GM12878 (cell line): ENCODE data around the gene CHRNE. TPM values are rescaled to one million over a fixed set of nuclear protein-coding genes. Genes with fewer than 3 reads are reported as not detected.

Experiments
- ATAC-seq: fragments of 200-7000 bp; cut with Tn5 transposase; 3 replicates; pipeline ENCODE4 v1.9.1; 2020; ENCODE audit warnings: mild to moderate bottlenecking, moderate library complexity
- BruUV-seq: library from RNA; stranded (reverse); fragments of 400-500 nt; replicated peaks from 2 replicates; lab custom pipeline; 2021; lab: Mats Ljungman, UMichigan
- CTCF ChIA-PET: fragments of 300-600 bp; sonication (Branson Sonifier 250); formaldehyde crosslinking; extraction: SDS; loops from one replicate; lab custom pipeline; 2021; ENCODE audit warnings: inconsistent platforms; lab: Yijun Ruan, JAX
- POLR2A ChIA-PET: fragments of 350-600 bp; formaldehyde crosslinking; extraction: SDS; loops from one replicate; lab custom pipeline; 2021; ENCODE audit warnings: inconsistent platforms; lab: Charles Lee
- RAD21 ChIA-PET: fragments of 300-600 bp; sonication (Branson Sonifier 250); formaldehyde crosslinking; loops from one replicate; lab custom pipeline; 2023; ENCODE audit warnings: antibody characterized with exemption; ENCODE audit not compliant: unreplicated experiment; lab: Charles Lee
- SMC1A ChIA-PET: fragments of 300-600 bp; sonication (Branson Sonifier 250); formaldehyde crosslinking; loops from one replicate; lab custom pipeline; 2023; ENCODE audit not compliant: unreplicated experiment, uncharacterized antibody; lab: Charles Lee
- DNase-seq: peaks from one replicate; pipeline ENCODE4 v3.0.0-alpha.2; 2011; ENCODE audit warnings: low read depth, low spot score
- FAIRE-seq: peaks from 3 replicates; lab custom pipeline; 2011; peaks lifted over from hg19 to GRCh38; lab: Jason Lieb, UNC
- H2AFZ ChIP-seq: 2 replicates; pipeline ENCODE4 v1.6.0; 2011; ENCODE audit warnings: low read depth, low read length, control low read depth; ENCODE audit not compliant: control insufficient read depth
- H3K27ac ChIP-seq: 2 replicates; pipeline ENCODE4 v1.5.1; 2011; ENCODE audit warnings: control low read depth; ENCODE audit not compliant: control insufficient read depth, insufficient read depth
- H3K27me3 ChIP-seq, 2 experiments: replicated peaks in 1 of 2; 2 replicates each; pipeline versions ENCODE4 v1.6.0 to v1.6.1; 2011; ENCODE audit warnings: low read length in 1 of 2; ENCODE audit not compliant: control insufficient read depth in 2 of 2, insufficient read depth in 2 of 2
- H3K36me3 ChIP-seq, 2 experiments: 2 replicates each; pipeline ENCODE4 v1.5.1; 2011; ENCODE audit warnings: low read length in 1 of 2; ENCODE audit not compliant: control insufficient read depth in 2 of 2, insufficient read depth in 2 of 2
- H3K4me1 ChIP-seq: 2 replicates; pipeline ENCODE4 v1.6.1; 2011; ENCODE audit warnings: mild to moderate bottlenecking, low read length, moderate library complexity, mixed read lengths; ENCODE audit not compliant: control insufficient read depth, insufficient read depth
- H3K4me2 ChIP-seq: 2 replicates; pipeline ENCODE4 v1.6.0; 2011; ENCODE audit warnings: control low read depth; ENCODE audit not compliant: control insufficient read depth, insufficient read depth
- H3K4me3 ChIP-seq: fragments of 200-600 bp; sonication (generic); 2 replicates; pipeline ENCODE4 v1.5.1; 2016
- H3K79me2 ChIP-seq: 2 replicates; pipeline ENCODE4 v1.6.0; 2011; ENCODE audit warnings: low read length; ENCODE audit not compliant: control insufficient read depth, insufficient read depth
- H3K9ac ChIP-seq: 2 replicates; pipeline ENCODE4 v1.8.0; 2011; ENCODE audit warnings: low read length, control low read depth, mixed read lengths; ENCODE audit not compliant: control insufficient read depth, insufficient read depth
- H3K9me3 ChIP-seq: replicated peaks from 3 replicates; pipeline ENCODE4 v1.5.1; 2011; ENCODE audit warnings: mild to moderate bottlenecking, low read length; ENCODE audit not compliant: control insufficient read depth, insufficient read depth
- H4K20me1 ChIP-seq: 2 replicates; pipeline ENCODE4 v1.6.0; 2011; ENCODE audit not compliant: control insufficient read depth, insufficient read depth
- BACH1 ChIP-seq: fragments of 450-650 bp; IDR thresholded peaks from 2 replicates; pipeline ENCODE4 v1.6.1; 2017; ENCODE audit warnings: mild to moderate bottlenecking, borderline replicate concordance
- BHLHE40 ChIP-seq, 2 experiments: fragments of 450-650 bp in 1 of 2; IDR thresholded peaks; 2 replicates each; pipeline ENCODE4 v1.6.1; 2011 to 2017; ENCODE audit warnings: low read depth in 2 of 2, borderline replicate concordance in 1 of 2, improper control_type of control experiment in 1 of 2, low read length in 1 of 2, mild to moderate bottlenecking in 1 of 2
- CREB1 ChIP-seq: IDR thresholded peaks from 2 replicates; pipeline ENCODE4 v1.6.1; 2012; ENCODE audit warnings: low read depth, mild to moderate bottlenecking, inconsistent platforms
- EP300 ChIP-seq, 2 experiments: fragments of 150-350 bp in 1 of 2; IDR thresholded peaks; 2 replicates each; pipeline ENCODE4 v1.6.1; 2011 to 2012; ENCODE audit warnings: low read depth in 2 of 2, low read length in 2 of 2, borderline replicate concordance in 1 of 2, improper control_type of control experiment in 1 of 2, inconsistent platforms in 1 of 2; ENCODE audit not compliant: control insufficient read depth in 1 of 2
- MYB ChIP-seq: fragments of 150-350 bp; IDR thresholded peaks from 2 replicates; pipeline ENCODE4 v1.6.1; 2014; ENCODE audit warnings: mild to moderate bottlenecking, low read depth, low read length, borderline replicate concordance
- WGBS: methylation state at CpG from one replicate; pipeline ENCODE4 v1.1.6; 2016; ENCODE audit warnings: low lambda C conversion rate; ENCODE audit not compliant: insufficient replicate concordance, insufficient coverage; ENCODE audit errors: missing lambda C conversion rate; 5-methylcytosine and 5-hydroxymethylcytosine counted together
- in situ Hi-C: fragments of 300-500 bp; cut with MboI; formaldehyde crosslinking; loops from 9 replicates; pipeline ENCODE4 v1.14.3; 2018; ENCODE audit warnings: mixed read lengths
- intact Hi-C: fragments of 100-400 bp; cut with micrococcal nuclease; formaldehyde crosslinking; loops from one replicate; pipeline ENCODE4 v1.14.2; 2022; ENCODE audit not compliant: unreplicated experiment
- polyA plus RNA-seq, 11 experiments: library from polyadenylated mRNA; depleted of rRNA in 4 of 11; unstranded in 6 of 11; stranded (reverse) in 5 of 11; fragments of >200 nt; fragmentation: Nextera tagmentation in 4 of 11; fragmentation: Illumina TruSeq in 1 of 11; extraction: Ambion mirVana in 4 of 11; extraction: Trizol in 1 of 11; gene quantifications; 1 replicate in 1 of 11; 2 replicates in 10 of 11; pipeline versions ENCODE4 v1.2.1 to v1.2.3, GENCODE V29; 2011 to 2016; ENCODE audit warnings: inconsistent platforms in 2 of 11, missing spikeins in 2 of 11, low read depth in 1 of 11
- total RNA-seq, 4 experiments: library from RNA; depleted of rRNA in 3 of 4; stranded (reverse); fragments of >200 nt in 3 of 4; fragmentation: Illumina TruSeq in 1 of 4; extraction: Trizol in 1 of 4; gene quantifications; 2 replicates each; pipeline versions ENCODE4 v1.2.1 to v1.2.3, GENCODE V29; 2013 to 2021
- TF ChIP-seq, protein P1 (sequence below): IDR thresholded peaks from 2 replicates; pipeline ENCODE4 v1.6.1; 2011; ENCODE audit warnings: borderline replicate concordance, low read depth, mild to moderate bottlenecking, moderate library complexity, low read length; ENCODE audit not compliant: insufficient read depth, poor library complexity, severe bottlenecking
- TF ChIP-seq, protein P2 (sequence below): IDR thresholded peaks from 2 replicates; pipeline ENCODE4 v1.6.1; 2012; ENCODE audit warnings: low read depth, low read length, improper control_type of control experiment
- TF ChIP-seq, protein P3 (sequence below): fragments of 450-650 bp; IDR thresholded peaks from 2 replicates; pipeline ENCODE4 v1.6.1; 2014; ENCODE audit warnings: mild to moderate bottlenecking
- TF ChIP-seq, protein P4 (sequence below): fragments of 450-650 bp; IDR thresholded peaks from 2 replicates; pipeline ENCODE4 v1.6.1; 2017; ENCODE audit warnings: mild to moderate bottlenecking, moderate library complexity
- TF ChIP-seq, protein P5 (sequence below): fragments of 450-650 bp; IDR thresholded peaks from 2 replicates; pipeline ENCODE4 v1.6.1; 2017; ENCODE audit warnings: mild to moderate bottlenecking, moderate library complexity

CHRNE gene
- total and polyA plus RNA-seq, 10 of the 15 experiments (the other 5 are each of a cell fraction or from before 2014, with no cell fraction given) = 0.05 to 0.11 (median 0.08) TPM; not detected in 6

DNA sequence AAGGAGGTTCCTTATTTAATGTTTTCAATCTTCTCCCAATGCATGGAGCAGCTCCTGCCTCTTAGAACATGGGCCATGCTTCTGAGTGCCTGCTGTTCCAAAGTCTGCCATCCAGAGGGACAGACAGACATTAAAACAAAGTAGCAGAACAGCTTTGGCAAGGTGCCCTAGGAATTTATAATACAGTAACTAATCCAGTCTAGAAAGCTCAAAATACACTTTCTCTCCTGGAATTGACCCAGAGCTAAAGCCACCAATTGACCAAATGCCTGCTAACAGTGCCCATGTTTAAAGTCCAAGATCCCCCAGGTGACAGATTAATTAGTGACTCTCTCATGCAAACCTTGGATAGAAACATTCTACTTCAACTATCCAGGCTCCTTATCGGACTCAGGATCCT is 11.1 kb upstream of the CHRNE start:
- no peak overlapping the region for H3K4me2 ChIP-seq
- DNase-seq (no peak), ATAC-seq (no peak), FAIRE-seq (no peak)
- no peak overlapping the region for H3K9ac ChIP-seq
- no peaks in the 10 kb centered on the region for H4K20me1 ChIP-seq
- ChIA-PET RAD21 (interaction anchor here (0.8 to 2.0 kb wide), 3 partner anchors 33 to 147 kb away, joined by 3 to 10 read pairs (median 5); no protein-coding TSS in a partner anchor), SMC1A (interaction anchor here (0.6 kb wide), 1 partner anchor 552 kb away, joined by 3 read pairs; no protein-coding TSS in a partner anchor), POLR2A (interaction anchor here (1.2 to 1.4 kb wide), 2 partner anchors 20 to 25 kb away, joined by 3 to 4 read pairs; partner anchors contain the start of genes RNF167 and SLC25A11), CTCF (interaction anchor here (1.0 to 1.5 kb wide), 3 partner anchors 8 to 149 kb away, joined by 3 to 6 read pairs (median 4); partner anchors contain the start of gene CHRNE)
- WGBS = 11% methylated on average over 1 of the region's 1 CpG
- H3K36me3 ChIP-seq = no peaks in the 10 kb centered on the region
- no peaks in the 10 kb centered on the region for H3K27me3 ChIP-seq
- no peak overlapping the region for H3K4me3 ChIP-seq
- in situ Hi-C loops (no loop called here), intact Hi-C loops (no loop called here)
- H2AFZ ChIP-seq = no peak overlapping the region
- H3K9me3 ChIP-seq = no peaks in the 10 kb centered on the region
- H3K4me1 ChIP-seq = no peaks in the 10 kb centered on the region
- BruUV-seq = no TSS peak
- TF ChIP-seq CREB1 (no peak), BACH1 (no peak), MYB (no peak), EP300 (IDR thresholded peaks at IDR 0.05; ENCODE audit: borderline replicate concordance in 1 of 2, control insufficient read depth in 1 of 2, low read depth in 2 of 2, low read length in 2 of 2) (no peak), BHLHE40 (IDR thresholded peaks at IDR 0.05; ENCODE audit: borderline replicate concordance in 1 of 2, low read depth in 2 of 2, low read length in 1 of 2) (no peak)
- TF ChIP-seq, protein P1, sequence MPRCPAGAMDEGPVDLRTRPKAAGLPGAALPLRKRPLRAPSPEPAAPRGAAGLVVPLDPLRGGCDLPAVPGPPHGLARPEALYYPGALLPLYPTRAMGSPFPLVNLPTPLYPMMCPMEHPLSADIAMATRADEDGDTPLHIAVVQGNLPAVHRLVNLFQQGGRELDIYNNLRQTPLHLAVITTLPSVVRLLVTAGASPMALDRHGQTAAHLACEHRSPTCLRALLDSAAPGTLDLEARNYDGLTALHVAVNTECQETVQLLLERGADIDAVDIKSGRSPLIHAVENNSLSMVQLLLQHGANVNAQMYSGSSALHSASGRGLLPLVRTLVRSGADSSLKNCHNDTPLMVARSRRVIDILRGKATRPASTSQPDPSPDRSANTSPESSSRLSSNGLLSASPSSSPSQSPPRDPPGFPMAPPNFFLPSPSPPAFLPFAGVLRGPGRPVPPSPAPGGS = no peak
- TF ChIP-seq, protein P2, sequence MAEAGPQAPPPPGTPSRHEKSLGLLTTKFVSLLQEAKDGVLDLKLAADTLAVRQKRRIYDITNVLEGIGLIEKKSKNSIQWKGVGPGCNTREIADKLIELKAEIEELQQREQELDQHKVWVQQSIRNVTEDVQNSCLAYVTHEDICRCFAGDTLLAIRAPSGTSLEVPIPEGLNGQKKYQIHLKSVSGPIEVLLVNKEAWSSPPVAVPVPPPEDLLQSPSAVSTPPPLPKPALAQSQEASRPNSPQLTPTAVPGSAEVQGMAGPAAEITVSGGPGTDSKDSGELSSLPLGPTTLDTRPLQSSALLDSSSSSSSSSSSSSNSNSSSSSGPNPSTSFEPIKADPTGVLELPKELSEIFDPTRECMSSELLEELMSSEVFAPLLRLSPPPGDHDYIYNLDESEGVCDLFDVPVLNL = no peak
- TF ChIP-seq, protein P3, sequence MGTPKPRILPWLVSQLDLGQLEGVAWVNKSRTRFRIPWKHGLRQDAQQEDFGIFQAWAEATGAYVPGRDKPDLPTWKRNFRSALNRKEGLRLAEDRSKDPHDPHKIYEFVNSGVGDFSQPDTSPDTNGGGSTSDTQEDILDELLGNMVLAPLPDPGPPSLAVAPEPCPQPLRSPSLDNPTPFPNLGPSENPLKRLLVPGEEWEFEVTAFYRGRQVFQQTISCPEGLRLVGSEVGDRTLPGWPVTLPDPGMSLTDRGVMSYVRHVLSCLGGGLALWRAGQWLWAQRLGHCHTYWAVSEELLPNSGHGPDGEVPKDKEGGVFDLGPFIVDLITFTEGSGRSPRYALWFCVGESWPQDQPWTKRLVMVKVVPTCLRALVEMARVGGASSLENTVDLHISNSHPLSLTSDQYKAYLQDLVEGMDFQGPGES = no peak
- TF ChIP-seq, protein P4, sequence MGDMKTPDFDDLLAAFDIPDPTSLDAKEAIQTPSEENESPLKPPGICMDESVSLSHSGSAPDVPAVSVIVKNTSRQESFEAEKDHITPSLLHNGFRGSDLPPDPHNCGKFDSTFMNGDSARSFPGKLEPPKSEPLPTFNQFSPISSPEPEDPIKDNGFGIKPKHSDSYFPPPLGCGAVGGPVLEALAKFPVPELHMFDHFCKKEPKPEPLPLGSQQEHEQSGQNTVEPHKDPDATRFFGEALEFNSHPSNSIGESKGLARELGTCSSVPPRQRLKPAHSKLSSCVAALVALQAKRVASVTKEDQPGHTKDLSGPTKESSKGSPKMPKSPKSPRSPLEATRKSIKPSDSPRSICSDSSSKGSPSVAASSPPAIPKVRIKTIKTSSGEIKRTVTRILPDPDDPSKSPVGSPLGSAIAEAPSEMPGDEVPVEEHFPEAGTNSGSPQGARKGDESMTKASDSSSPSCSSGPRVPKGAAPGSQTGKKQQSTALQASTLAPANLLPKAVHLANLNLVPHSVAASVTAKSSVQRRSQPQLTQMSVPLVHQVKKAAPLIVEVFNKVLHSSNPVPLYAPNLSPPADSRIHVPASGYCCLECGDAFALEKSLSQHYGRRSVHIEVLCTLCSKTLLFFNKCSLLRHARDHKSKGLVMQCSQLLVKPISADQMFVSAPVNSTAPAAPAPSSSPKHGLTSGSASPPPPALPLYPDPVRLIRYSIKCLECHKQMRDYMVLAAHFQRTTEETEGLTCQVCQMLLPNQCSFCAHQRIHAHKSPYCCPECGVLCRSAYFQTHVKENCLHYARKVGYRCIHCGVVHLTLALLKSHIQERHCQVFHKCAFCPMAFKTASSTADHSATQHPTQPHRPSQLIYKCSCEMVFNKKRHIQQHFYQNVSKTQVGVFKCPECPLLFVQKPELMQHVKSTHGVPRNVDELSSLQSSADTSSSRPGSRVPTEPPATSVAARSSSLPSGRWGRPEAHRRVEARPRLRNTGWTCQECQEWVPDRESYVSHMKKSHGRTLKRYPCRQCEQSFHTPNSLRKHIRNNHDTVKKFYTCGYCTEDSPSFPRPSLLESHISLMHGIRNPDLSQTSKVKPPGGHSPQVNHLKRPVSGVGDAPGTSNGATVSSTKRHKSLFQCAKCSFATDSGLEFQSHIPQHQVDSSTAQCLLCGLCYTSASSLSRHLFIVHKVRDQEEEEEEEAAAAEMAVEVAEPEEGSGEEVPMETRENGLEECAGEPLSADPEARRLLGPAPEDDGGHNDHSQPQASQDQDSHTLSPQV = no peak
- TF ChIP-seq, protein P5, sequence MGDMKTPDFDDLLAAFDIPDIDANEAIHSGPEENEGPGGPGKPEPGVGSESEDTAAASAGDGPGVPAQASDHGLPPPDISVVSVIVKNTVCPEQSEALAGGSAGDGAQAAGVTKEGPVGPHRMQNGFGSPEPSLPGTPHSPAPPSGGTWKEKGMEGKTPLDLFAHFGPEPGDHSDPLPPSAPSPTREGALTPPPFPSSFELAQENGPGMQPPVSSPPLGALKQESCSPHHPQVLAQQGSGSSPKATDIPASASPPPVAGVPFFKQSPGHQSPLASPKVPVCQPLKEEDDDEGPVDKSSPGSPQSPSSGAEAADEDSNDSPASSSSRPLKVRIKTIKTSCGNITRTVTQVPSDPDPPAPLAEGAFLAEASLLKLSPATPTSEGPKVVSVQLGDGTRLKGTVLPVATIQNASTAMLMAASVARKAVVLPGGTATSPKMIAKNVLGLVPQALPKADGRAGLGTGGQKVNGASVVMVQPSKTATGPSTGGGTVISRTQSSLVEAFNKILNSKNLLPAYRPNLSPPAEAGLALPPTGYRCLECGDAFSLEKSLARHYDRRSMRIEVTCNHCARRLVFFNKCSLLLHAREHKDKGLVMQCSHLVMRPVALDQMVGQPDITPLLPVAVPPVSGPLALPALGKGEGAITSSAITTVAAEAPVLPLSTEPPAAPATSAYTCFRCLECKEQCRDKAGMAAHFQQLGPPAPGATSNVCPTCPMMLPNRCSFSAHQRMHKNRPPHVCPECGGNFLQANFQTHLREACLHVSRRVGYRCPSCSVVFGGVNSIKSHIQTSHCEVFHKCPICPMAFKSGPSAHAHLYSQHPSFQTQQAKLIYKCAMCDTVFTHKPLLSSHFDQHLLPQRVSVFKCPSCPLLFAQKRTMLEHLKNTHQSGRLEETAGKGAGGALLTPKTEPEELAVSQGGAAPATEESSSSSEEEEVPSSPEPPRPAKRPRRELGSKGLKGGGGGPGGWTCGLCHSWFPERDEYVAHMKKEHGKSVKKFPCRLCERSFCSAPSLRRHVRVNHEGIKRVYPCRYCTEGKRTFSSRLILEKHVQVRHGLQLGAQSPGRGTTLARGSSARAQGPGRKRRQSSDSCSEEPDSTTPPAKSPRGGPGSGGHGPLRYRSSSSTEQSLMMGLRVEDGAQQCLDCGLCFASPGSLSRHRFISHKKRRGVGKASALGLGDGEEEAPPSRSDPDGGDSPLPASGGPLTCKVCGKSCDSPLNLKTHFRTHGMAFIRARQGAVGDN = no peak
- no peak overlapping the region for H3K27ac ChIP-seq
- no peaks in the 10 kb centered on the region for H3K79me2 ChIP-seq
